ENCODE results near the gene RRAGD. TPM values are rescaled to one million over a fixed set of nuclear protein-coding genes. Genes with fewer than 3 reads are reported as not detected.

Gene RRAGD
- total RNA-seq, 1 donor from 2014 or later: 44.0 TPM

DNA sequence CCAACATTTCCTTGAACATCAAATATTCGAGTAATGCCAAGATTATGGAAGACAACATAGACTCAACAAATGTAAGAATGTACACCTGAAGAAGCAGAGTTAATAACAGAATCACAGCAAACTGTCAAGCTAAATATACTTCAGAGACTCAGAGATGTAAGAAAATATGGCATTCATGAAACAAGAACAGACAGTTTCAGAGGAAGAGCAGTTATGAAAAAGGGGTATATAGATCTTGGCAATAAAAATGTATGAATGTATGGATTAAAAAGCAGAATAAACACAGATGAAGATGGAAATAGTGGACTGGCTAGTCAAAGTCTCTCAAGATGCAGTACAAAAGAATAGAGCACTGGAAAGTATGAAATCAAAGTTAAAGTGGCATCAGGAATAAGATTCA, 18.4 kb downstream of the RRAGD start:
- TF ChIP-seq, protein P1, sequence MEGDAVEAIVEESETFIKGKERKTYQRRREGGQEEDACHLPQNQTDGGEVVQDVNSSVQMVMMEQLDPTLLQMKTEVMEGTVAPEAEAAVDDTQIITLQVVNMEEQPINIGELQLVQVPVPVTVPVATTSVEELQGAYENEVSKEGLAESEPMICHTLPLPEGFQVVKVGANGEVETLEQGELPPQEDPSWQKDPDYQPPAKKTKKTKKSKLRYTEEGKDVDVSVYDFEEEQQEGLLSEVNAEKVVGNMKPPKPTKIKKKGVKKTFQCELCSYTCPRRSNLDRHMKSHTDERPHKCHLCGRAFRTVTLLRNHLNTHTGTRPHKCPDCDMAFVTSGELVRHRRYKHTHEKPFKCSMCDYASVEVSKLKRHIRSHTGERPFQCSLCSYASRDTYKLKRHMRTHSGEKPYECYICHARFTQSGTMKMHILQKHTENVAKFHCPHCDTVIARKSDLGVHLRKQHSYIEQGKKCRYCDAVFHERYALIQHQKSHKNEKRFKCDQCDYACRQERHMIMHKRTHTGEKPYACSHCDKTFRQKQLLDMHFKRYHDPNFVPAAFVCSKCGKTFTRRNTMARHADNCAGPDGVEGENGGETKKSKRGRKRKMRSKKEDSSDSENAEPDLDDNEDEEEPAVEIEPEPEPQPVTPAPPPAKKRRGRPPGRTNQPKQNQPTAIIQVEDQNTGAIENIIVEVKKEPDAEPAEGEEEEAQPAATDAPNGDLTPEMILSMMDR (IDR thresholded peaks at IDR 0.05): no peak
- Histone ChIP-seq H3K27me3 (no peaks in the 10 kb centered on the region), H3K27ac (no peak overlapping the region), H3K4me1 (no peaks in the 10 kb centered on the region), H3K36me3 (no peaks in the 10 kb centered on the region), H3K4me3 (no peak overlapping the region), H3K9me3 (no peaks in the 10 kb centered on the region)
- DNase-seq (no peak), ATAC-seq (no peak)
- intact Hi-C loops (cut with DNase I): no loop called here

DNA sequence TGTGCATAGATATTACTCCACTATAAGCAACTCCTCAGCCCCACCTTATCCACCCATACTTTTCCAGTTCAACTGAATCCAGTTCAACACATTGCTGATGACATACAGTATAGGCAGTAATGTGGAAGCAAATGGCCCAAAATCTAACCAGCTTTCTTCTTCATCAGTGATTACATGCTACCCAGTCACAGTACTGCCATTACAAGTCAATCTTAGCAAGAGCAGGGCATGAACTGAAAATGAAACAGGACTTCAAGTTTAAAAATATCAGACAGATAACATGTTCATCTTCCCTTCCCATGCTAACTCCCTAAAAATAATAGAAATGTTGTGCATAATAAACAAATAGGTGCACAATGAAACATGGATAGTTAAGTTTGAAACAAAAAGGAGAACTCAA, 19.2 kb downstream of the RRAGD start:
- DNase-seq (no peak), ATAC-seq (no peak)
- no peaks in the 10 kb centered on the region for H3K27me3 ChIP-seq
- no peak overlapping the region for H3K27ac ChIP-seq
- no peaks in the 10 kb centered on the region for H3K4me1 ChIP-seq
- H3K9me3 ChIP-seq: no peaks in the 10 kb centered on the region
- intact Hi-C loops (cut with DNase I): no loop called here
- H3K36me3 ChIP-seq: no peaks in the 10 kb centered on the region
- H3K4me3 ChIP-seq: no peak overlapping the region
- TF ChIP-seq, protein P1 (IDR thresholded peaks at IDR 0.05): no peak

DNA sequence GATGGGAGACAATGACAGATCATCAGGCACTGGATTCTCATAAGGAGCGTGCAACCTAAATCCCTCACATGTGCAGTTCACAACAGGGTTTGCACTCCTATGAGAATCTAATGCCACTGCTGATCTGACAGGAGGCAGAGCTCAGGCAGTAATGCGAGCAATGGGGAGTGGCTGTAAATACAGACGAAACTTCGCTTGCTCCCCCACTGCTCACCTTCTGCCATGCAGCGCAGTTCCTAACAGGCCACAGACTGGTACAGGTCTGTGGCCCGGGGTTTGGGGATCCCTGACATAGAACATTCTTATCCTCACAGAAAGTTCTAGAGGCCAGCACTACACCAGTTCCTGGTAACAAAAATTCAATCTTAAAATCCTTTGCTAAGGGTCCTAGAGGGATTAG, 23.2 kb downstream of the RRAGD start:
- ATAC-seq (no peak), DNase-seq (no peak)
- H3K27me3 ChIP-seq: no peaks in the 10 kb centered on the region
- intact Hi-C loops (cut with DNase I): no loop called here
- no peak overlapping the region for H3K4me3 ChIP-seq
- TF ChIP-seq, protein P1 (IDR thresholded peaks at IDR 0.05): no peak
- no peaks in the 10 kb centered on the region for H3K36me3 ChIP-seq
- H3K27ac ChIP-seq: no peak overlapping the region
- H3K9me3 ChIP-seq: no peaks in the 10 kb centered on the region
- H3K4me1 ChIP-seq: no peaks in the 10 kb centered on the region

DNA sequence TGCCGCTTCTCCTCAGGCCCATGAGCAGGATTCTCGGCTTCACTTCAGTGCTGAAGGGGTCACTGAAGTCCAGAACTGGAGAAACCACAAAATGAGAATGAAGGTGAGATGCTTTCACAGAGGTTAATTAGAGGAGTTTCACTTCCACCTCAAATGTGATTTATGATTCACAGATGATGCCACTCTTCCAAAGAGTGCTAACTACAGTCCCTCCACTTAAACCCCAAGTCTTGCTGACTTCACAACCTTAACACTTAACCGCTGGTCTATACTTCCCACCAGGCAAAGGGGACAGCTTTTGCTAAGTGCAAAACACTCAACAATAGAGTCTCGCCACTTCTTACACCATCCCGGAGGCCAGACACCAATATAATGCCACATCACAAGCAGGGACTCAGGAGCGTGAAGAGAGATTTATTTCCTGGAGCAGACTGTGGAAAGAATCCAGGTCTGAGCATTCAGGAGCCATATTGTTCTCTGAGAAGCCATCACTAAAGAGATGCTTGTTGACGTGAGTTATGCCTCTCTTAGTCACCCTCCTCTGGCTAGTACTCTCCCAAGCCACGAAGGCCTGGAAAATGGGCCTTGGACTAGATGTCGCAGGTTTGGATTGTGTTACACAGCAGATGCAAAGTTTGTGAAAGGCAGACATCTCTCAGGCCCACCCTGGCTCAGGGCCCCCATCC, 24.4 kb downstream of the RRAGD start:
- TF ChIP-seq, protein P1 (IDR thresholded peaks at IDR 0.05): no peak
- no peaks in the 10 kb centered on the region for H3K9me3 ChIP-seq
- no peak for ATAC-seq
- no peaks in the 10 kb centered on the region for H3K27me3 ChIP-seq
- H3K4me1 ChIP-seq: no peaks in the 10 kb centered on the region
- no peaks in the 10 kb centered on the region for H3K36me3 ChIP-seq
- no peak overlapping the region for H3K4me3 ChIP-seq
- DNase-seq: no peak
- H3K27ac ChIP-seq: no peak overlapping the region
- intact Hi-C loops (cut with DNase I): no loop called here

DNA sequence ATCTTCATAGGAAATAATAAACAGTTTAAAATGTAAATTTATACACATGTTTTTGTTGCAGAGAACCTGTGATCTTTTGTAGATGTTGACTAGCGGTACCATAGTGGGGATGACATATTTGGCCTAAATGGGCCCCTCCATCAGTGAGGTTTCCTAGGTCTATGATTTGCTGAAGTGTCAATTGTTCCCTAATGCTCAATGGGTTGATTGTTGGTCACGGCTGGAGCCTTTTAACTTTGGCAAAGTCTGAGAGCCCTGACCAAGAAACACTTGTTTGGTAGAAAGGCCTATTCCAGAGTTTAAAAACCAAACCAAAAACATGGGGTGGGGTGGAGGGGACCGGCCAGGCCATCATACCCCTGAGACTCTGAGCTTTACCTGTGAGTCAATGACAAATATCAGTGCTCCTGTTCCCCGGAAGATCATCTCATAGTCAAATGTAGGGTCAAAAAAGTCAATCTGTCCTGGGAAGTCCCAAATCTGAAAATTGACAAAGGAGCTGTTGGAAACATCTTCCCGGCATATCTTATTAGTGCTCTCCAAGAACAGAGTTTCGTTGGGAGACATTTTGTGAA, 25.1 kb downstream of the RRAGD start:
- H3K36me3 ChIP-seq: no peaks in the 10 kb centered on the region
- H3K9me3 ChIP-seq: no peaks in the 10 kb centered on the region
- ATAC-seq (no peak), DNase-seq (no peak)
- H3K4me3 ChIP-seq: no peak overlapping the region
- no peak overlapping the region for H3K27ac ChIP-seq
- intact Hi-C loops (cut with DNase I): no loop called here
- H3K27me3 ChIP-seq: no peaks in the 10 kb centered on the region
- TF ChIP-seq, protein P1 (IDR thresholded peaks at IDR 0.05): no peak
- H3K4me1 ChIP-seq: no peaks in the 10 kb centered on the region
